ENCODE measurements around the gene POLR1A.

Gene POLR1A

GRCh38 chr2:85975581-85975980 is 130.1 kb downstream of the POLR1A start:
- DNase-seq (ENCODE audit: low read depth): no peak
- no peak for TF ChIP-seq CTCF (conservative IDR thresholded peaks at IDR 0.05; ENCODE audit: low read depth, low read length)
- no peak overlapping the region for H3K4me3 ChIP-seq (ENCODE audit: low read depth, low read length)

GRCh38 chr2:85974390-85974789 is 131.3 kb downstream of the POLR1A start:
- H3K4me3 ChIP-seq (ENCODE audit: low read depth, low read length): no peak overlapping the region
- no peak for TF ChIP-seq CTCF (conservative IDR thresholded peaks at IDR 0.05; ENCODE audit: low read depth, low read length)
- DNase-seq (ENCODE audit: low read depth): peak; percentile 35

- TF ChIP-seq CTCF (conservative IDR thresholded peaks at IDR 0.05; ENCODE audit: low read depth, low read length): no peak
- no peak for DNase-seq (ENCODE audit: low read depth)
- no peak overlapping the region for H3K4me3 ChIP-seq (ENCODE audit: low read depth, low read length)
Observed at GRCh38 chr2:85972355-85972754, 133.3 kb downstream of the POLR1A start.

- no peak overlapping the region for H3K4me3 ChIP-seq (ENCODE audit: low read depth, low read length)
- peak; percentile 73 for DNase-seq (ENCODE audit: low read depth)
- TF ChIP-seq CTCF (conservative IDR thresholded peaks at IDR 0.05; ENCODE audit: low read depth, low read length): no peak
Observed at GRCh38 chr2:85971366-85971765, 134.3 kb downstream of the POLR1A start.
